ENCODE measurements around the gene RAB11A. TPM values are rescaled to one million over a fixed set of nuclear protein-coding genes. Genes with fewer than 3 reads are reported as not detected.

Gene RAB11A
- total and polyA plus RNA-seq, 2 of the 13 experiments (the other 11 are each of a cell fraction or from before 2014, with no cell fraction given): 161 to 162 TPM

DNA sequence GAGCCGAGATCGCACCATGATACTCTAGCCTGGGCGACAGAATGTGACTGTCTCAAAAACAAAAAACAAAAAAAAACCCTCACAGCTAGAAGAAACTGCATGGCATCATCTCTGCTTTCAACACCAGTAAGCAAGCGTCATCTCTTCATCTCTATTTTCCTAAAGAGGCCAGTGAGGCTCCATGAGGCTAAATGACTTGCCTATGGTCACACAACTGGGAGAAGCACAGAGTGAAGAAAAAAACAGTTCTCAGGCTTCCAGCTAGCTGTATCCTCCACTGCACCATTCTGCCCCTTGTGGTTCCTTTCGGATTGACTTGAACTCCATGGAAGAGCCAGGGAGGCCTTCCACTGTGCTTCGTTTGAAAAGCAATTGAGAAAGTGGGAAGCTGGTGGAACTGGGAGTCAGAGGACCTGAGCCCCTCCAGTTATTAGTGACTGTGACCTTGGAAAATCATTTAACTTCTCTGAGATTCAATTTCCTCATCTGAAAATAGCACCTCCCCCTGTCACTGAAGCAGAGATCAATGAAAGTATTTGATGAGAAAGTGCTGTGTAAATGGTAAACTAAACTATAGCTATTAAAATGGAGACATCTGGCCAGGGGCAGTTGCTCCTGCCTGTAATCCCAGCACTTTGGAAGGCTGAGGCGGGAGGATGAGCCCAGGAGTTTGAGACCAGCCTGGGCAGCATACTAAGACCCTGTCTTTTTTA lies 45.1 kb upstream of the RAB11A start (continued):
- TF ChIP-seq ZNF644 (CRISPR knock-in tag; IDR thresholded peaks at IDR 0.05; ENCODE audit: low read depth) (peak; percentile 66; the same call in 1 of the 2 replicates), ZNF367 (CRISPR knock-in tag; IDR thresholded peaks at IDR 0.05; ENCODE audit: borderline replicate concordance) (no peak), POLR2AphosphoS5 (IDR thresholded peaks at IDR 0.05; ENCODE audit: low read depth, low read length) (no peak), ZNF891 (CRISPR knock-in tag; IDR thresholded peaks at IDR 0.05) (peak; percentile 37; the same call in 1 of the 2 replicates), ZNF703 (CRISPR knock-in tag; IDR thresholded peaks at IDR 0.05; ENCODE audit: borderline replicate concordance) (no peak; the same call in 1 of the 2 replicates), ZFP1 (CRISPR knock-in tag; IDR thresholded peaks at IDR 0.05) (no peak), ZNF205 (CRISPR knock-in tag; IDR thresholded peaks at IDR 0.05) (no peak), MYPOP (CRISPR knock-in tag; IDR thresholded peaks at IDR 0.05) (no peak; the same call in 1 of the 2 replicates), ZNF660 (CRISPR knock-in tag; IDR thresholded peaks at IDR 0.05; ENCODE audit: borderline replicate concordance, low read depth) (no peak), THYN1 (CRISPR knock-in tag; IDR thresholded peaks at IDR 0.05; ENCODE audit: borderline replicate concordance, low read depth) (no peak), ZNF143 (CRISPR knock-in tag; IDR thresholded peaks at IDR 0.05) (no peak), ZNF792 (CRISPR knock-in tag; IDR thresholded peaks at IDR 0.05) (no peak), ZNF12 (CRISPR knock-in tag; IDR thresholded peaks at IDR 0.05) (no peak), ZNF569 (CRISPR knock-in tag; IDR thresholded peaks at IDR 0.05; ENCODE audit: borderline replicate concordance) (no peak)
- TF ChIP-seq, protein P1, sequence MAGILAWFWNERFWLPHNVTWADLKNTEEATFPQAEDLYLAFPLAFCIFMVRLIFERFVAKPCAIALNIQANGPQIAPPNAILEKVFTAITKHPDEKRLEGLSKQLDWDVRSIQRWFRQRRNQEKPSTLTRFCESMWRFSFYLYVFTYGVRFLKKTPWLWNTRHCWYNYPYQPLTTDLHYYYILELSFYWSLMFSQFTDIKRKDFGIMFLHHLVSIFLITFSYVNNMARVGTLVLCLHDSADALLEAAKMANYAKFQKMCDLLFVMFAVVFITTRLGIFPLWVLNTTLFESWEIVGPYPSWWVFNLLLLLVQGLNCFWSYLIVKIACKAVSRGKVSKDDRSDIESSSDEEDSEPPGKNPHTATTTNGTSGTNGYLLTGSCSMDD (CRISPR knock-in tag; IDR thresholded peaks at IDR 0.05): no peak
- TF ChIP-seq, protein P2, sequence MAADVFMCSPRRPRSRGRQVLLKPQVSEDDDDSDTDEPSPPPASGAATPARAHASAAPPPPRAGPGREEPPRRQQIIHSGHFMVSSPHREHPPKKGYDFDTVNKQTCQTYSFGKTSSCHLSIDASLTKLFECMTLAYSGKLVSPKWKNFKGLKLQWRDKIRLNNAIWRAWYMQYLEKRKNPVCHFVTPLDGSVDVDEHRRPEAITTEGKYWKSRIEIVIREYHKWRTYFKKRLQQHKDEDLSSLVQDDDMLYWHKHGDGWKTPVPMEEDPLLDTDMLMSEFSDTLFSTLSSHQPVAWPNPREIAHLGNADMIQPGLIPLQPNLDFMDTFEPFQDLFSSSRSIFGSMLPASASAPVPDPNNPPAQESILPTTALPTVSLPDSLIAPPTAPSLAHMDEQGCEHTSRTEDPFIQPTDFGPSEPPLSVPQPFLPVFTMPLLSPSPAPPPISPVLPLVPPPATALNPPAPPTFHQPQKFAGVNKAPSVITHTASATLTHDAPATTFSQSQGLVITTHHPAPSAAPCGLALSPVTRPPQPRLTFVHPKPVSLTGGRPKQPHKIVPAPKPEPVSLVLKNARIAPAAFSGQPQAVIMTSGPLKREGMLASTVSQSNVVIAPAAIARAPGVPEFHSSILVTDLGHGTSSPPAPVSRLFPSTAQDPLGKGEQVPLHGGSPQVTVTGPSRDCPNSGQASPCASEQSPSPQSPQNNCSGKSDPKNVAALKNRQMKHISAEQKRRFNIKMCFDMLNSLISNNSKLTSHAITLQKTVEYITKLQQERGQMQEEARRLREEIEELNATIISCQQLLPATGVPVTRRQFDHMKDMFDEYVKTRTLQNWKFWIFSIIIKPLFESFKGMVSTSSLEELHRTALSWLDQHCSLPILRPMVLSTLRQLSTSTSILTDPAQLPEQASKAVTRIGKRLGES (CRISPR knock-in tag; IDR thresholded peaks at IDR 0.05; ENCODE audit: borderline replicate concordance): no peak
- TF ChIP-seq, protein P3, sequence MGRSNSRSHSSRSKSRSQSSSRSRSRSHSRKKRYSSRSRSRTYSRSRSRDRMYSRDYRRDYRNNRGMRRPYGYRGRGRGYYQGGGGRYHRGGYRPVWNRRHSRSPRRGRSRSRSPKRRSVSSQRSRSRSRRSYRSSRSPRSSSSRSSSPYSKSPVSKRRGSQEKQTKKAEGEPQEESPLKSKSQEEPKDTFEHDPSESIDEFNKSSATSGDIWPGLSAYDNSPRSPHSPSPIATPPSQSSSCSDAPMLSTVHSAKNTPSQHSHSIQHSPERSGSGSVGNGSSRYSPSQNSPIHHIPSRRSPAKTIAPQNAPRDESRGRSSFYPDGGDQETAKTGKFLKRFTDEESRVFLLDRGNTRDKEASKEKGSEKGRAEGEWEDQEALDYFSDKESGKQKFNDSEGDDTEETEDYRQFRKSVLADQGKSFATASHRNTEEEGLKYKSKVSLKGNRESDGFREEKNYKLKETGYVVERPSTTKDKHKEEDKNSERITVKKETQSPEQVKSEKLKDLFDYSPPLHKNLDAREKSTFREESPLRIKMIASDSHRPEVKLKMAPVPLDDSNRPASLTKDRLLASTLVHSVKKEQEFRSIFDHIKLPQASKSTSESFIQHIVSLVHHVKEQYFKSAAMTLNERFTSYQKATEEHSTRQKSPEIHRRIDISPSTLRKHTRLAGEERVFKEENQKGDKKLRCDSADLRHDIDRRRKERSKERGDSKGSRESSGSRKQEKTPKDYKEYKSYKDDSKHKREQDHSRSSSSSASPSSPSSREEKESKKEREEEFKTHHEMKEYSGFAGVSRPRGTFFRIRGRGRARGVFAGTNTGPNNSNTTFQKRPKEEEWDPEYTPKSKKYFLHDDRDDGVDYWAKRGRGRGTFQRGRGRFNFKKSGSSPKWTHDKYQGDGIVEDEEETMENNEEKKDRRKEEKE (IDR thresholded peaks at IDR 0.05): no peak
- TF ChIP-seq, protein P4, sequence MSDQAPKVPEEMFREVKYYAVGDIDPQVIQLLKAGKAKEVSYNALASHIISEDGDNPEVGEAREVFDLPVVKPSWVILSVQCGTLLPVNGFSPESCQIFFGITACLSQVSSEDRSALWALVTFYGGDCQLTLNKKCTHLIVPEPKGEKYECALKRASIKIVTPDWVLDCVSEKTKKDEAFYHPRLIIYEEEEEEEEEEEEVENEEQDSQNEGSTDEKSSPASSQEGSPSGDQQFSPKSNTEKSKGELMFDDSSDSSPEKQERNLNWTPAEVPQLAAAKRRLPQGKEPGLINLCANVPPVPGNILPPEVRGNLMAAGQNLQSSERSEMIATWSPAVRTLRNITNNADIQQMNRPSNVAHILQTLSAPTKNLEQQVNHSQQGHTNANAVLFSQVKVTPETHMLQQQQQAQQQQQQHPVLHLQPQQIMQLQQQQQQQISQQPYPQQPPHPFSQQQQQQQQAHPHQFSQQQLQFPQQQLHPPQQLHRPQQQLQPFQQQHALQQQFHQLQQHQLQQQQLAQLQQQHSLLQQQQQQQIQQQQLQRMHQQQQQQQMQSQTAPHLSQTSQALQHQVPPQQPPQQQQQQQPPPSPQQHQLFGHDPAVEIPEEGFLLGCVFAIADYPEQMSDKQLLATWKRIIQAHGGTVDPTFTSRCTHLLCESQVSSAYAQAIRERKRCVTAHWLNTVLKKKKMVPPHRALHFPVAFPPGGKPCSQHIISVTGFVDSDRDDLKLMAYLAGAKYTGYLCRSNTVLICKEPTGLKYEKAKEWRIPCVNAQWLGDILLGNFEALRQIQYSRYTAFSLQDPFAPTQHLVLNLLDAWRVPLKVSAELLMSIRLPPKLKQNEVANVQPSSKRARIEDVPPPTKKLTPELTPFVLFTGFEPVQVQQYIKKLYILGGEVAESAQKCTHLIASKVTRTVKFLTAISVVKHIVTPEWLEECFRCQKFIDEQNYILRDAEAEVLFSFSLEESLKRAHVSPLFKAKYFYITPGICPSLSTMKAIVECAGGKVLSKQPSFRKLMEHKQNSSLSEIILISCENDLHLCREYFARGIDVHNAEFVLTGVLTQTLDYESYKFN (CRISPR knock-in tag; conservative IDR thresholded peaks at IDR 0.05): 0 out of 2 replicates have a peak, but pooled peaks have one; percentile 12

Measured in HepG2 (cell line).